ENCODE data around the gene DMC1.
"Not testable (repeated sequence)": the region's sequence is repeated elsewhere in the genome, so short reads cannot be mapped to it uniquely, and the experiment has no call there.

- not testable (repeated sequence) for TF ChIP-seq CTCF, POLR2A (IDR thresholded peaks at IDR 0.05)
Measured at GRCh38 chr22:38615064-38615405, 45.1 kb upstream of the DMC1 start.

All from lower leg skin (tissue), 3 donors.